PC-3 (cell line): ENCODE measurements around the gene SNED1. TPM values are rescaled to one million over a fixed set of nuclear protein-coding genes. Genes with fewer than 3 reads are reported as not detected.

ENCODE experiments used
- ATAC-seq: fragments of 200-7000 bp; cut with Tn5 transposase; 2 replicates; pipeline ENCODE4 v1.9.1; 2020; ENCODE audit warnings: mild to moderate bottlenecking, moderate library complexity
- BruUV-seq: library from RNA; stranded (reverse); fragments of 400-500 nt; replicated peaks from 2 replicates; lab custom pipeline; 2021; lab: Mats Ljungman, UMichigan
- CTCF ChIA-PET: fragments of 300-600 bp; sonication (Branson Sonifier 250); formaldehyde crosslinking; loops from one replicate; lab custom pipeline; 2022; ENCODE audit warnings: antibody characterized with exemption; lab: Charles Lee
- POLR2A ChIA-PET: fragments of 300-600 bp; sonication (Branson Sonifier 250); formaldehyde crosslinking; loops from one replicate; lab custom pipeline; 2022; ENCODE audit warnings: antibody characterized with exemption; ENCODE audit not compliant: unreplicated experiment; lab: Charles Lee
- DNase-seq: peaks from one replicate; pipeline ENCODE4 v3.0.0-alpha.2; 2015
- H2AFZ ChIP-seq: fragments of 300-600 bp; sonication (generic); 2 replicates; pipeline ENCODE4 v1.6.0; 2016; ENCODE audit warnings: antibody characterized with exemption, low read length
- H3F3A ChIP-seq: fragments of 300-600 bp; sonication (generic); one replicate; pipeline ENCODE4 v1.6.0; 2017; ENCODE audit warnings: antibody characterized with exemption, low read length, control low read depth, mild to moderate bottlenecking; ENCODE audit not compliant: unreplicated experiment
- H3K27ac ChIP-seq: fragments of 300-600 bp; sonication (generic); 2 replicates; pipeline ENCODE4 v1.5.1; 2016; ENCODE audit warnings: mild to moderate bottlenecking, low read length
- H3K27me3 ChIP-seq: fragments of 300-600 bp; sonication (generic); 2 replicates; pipeline ENCODE4 v1.6.1; 2016; ENCODE audit warnings: low read length, mixed read lengths
- H3K36me3 ChIP-seq: fragments of 300-600 bp; sonication (generic); 2 replicates; pipeline ENCODE4 v1.6.1; 2016; ENCODE audit warnings: low read depth, mixed run types, low read length, mixed read lengths
- H3K4me1 ChIP-seq: fragments of 300-600 bp; sonication (generic); 2 replicates; pipeline ENCODE4 v1.5.1; 2016; ENCODE audit warnings: low read length; ENCODE audit not compliant: insufficient read depth
- H3K4me2 ChIP-seq: fragments of 300-600 bp; sonication (generic); 2 replicates; pipeline ENCODE4 v1.6.0; 2016; ENCODE audit warnings: low read length
- H3K4me3 ChIP-seq: fragments of 300-600 bp; sonication (generic); 2 replicates; pipeline ENCODE4 v1.5.1; 2016; ENCODE audit warnings: mild to moderate bottlenecking, low read length, mixed read lengths
- H3K79me2 ChIP-seq: fragments of 300-600 bp; sonication (generic); 2 replicates; pipeline ENCODE4 v1.6.1; 2017; ENCODE audit warnings: low read length, mixed read lengths
- H3K9ac ChIP-seq: fragments of 300-600 bp; sonication (generic); 2 replicates; pipeline ENCODE4 v1.6.0; 2016; ENCODE audit warnings: mild to moderate bottlenecking, low read length
- H3K9me2 ChIP-seq: fragments of 300-600 bp; sonication (generic); replicated peaks from 2 replicates; pipeline ENCODE4 v1.6.1; 2016; ENCODE audit warnings: mixed run types, low read length, mixed read lengths
- H3K9me3 ChIP-seq: fragments of 300-600 bp; sonication (generic); 2 replicates; pipeline ENCODE4 v1.6.1; 2016; ENCODE audit warnings: low read length, mixed read lengths
- H4K20me1 ChIP-seq: fragments of 300-600 bp; sonication (generic); 2 replicates; pipeline ENCODE4 v1.6.1; 2016; ENCODE audit warnings: low read length, mixed read lengths
- EZH2 ChIP-seq: fragments of 300-600 bp; sonication (generic); IDR thresholded peaks from one replicate; pipeline ENCODE4 v1.6.1; 2017; ENCODE audit warnings: antibody characterized with exemption, mild to moderate bottlenecking, low read length; ENCODE audit not compliant: unreplicated experiment
- EZH2phosphoT487 ChIP-seq: fragments of 300-600 bp; sonication (generic); IDR thresholded peaks from 2 replicates; pipeline ENCODE4 v1.6.1; 2018; ENCODE audit warnings: mild to moderate bottlenecking, antibody characterized with exemption, low read length, borderline replicate concordance
- intact Hi-C: fragments of 100-400 bp; cut with micrococcal nuclease; formaldehyde crosslinking; loops from 2 replicates; pipeline ENCODE4 v1.9.0; 2023
- total RNA-seq: library from RNA; depleted of rRNA; stranded (reverse); fragments of >200 nt; gene quantifications from 2 replicates; pipeline ENCODE4 v1.2.3, GENCODE V29; 2014
- TF ChIP-seq, protein P1 (sequence below): fragments of 300-600 bp; sonication (generic); conservative IDR thresholded peaks from 2 replicates; pipeline ENCODE4 v1.5.1; 2017; ENCODE audit warnings: antibody characterized with exemption, low read depth, mild to moderate bottlenecking, low read length

The SNED1 gene
- total RNA-seq, 1 experiment from 2014 or later, result 0.66 TPM

GRCh38 chr2:241020201-241020600, 21.8 kb downstream of the SNED1 start:
- POLR2A ChIA-PET, result no interaction called here
- no peaks in the 10 kb centered on the region for H3K9me2 ChIP-seq
- H3K36me3 ChIP-seq, result no peaks in the 10 kb centered on the region
- H3K9ac ChIP-seq, result no peak overlapping the region
- no peaks in the 10 kb centered on the region for H3K27me3 ChIP-seq
- CTCF ChIA-PET, result no interaction called here
- BruUV-seq, result no TSS peak
- intact Hi-C loops, result no loop called here
- H2AFZ ChIP-seq, result no peak overlapping the region
- DNase-seq (no peak), ATAC-seq (no peak)
- no peaks in the 10 kb centered on the region for H3K79me2 ChIP-seq
- H4K20me1 ChIP-seq, result no peaks in the 10 kb centered on the region
- no peak overlapping the region for H3K4me2 ChIP-seq
- no peaks in the 10 kb centered on the region for H3K4me1 ChIP-seq
- no peak overlapping the region for H3K27ac ChIP-seq
- TF ChIP-seq EZH2, result no peak
- TF ChIP-seq, protein P1, sequence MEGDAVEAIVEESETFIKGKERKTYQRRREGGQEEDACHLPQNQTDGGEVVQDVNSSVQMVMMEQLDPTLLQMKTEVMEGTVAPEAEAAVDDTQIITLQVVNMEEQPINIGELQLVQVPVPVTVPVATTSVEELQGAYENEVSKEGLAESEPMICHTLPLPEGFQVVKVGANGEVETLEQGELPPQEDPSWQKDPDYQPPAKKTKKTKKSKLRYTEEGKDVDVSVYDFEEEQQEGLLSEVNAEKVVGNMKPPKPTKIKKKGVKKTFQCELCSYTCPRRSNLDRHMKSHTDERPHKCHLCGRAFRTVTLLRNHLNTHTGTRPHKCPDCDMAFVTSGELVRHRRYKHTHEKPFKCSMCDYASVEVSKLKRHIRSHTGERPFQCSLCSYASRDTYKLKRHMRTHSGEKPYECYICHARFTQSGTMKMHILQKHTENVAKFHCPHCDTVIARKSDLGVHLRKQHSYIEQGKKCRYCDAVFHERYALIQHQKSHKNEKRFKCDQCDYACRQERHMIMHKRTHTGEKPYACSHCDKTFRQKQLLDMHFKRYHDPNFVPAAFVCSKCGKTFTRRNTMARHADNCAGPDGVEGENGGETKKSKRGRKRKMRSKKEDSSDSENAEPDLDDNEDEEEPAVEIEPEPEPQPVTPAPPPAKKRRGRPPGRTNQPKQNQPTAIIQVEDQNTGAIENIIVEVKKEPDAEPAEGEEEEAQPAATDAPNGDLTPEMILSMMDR, result no peak
- no peak for TF ChIP-seq EZH2phosphoT487
- peaks cover 4% of the 10 kb centered on the region; the same call in 1 of the 2 replicates for H3K9me3 ChIP-seq
- H3K4me3 ChIP-seq, result no peak overlapping the region
- H3F3A ChIP-seq, result no peaks in the 10 kb centered on the region

- H3K79me2 ChIP-seq, result no peaks in the 10 kb centered on the region
- POLR2A ChIA-PET, result no interaction called here
Measured at GRCh38 chr2:241020629-241021190, 22.3 kb downstream of the SNED1 start.

GRCh38 chr2:241025639-241026038, 27.2 kb downstream of the SNED1 start:
- H2AFZ ChIP-seq, result no peak overlapping the region

More at GRCh38 chr2:241020629-241021190, 22.3 kb downstream of the SNED1 start:
- no peak for TF ChIP-seq EZH2
- TF ChIP-seq, protein P1, result no peak
- TF ChIP-seq EZH2phosphoT487, result no peak
- CTCF ChIA-PET, result no interaction called here
- no TSS peak for BruUV-seq
- Histone ChIP-seq H2AFZ (no peak overlapping the region), H3K9ac (no peak overlapping the region), H3K27me3 (no peaks in the 10 kb centered on the region), H4K20me1 (no peaks in the 10 kb centered on the region), H3K36me3 (no peaks in the 10 kb centered on the region), H3K4me2 (no peak overlapping the region), H3K4me3 (no peak overlapping the region), H3F3A (no peaks in the 10 kb centered on the region), H3K4me1 (no peaks in the 10 kb centered on the region), H3K27ac (no peak overlapping the region), H3K9me3 (peaks cover 9% of the 10 kb centered on the region; the same call in 1 of the 2 replicates), H3K9me2 (no peaks in the 10 kb centered on the region)
- ATAC-seq (no peak), DNase-seq (no peak)
- intact Hi-C loops, result no loop called here

More at GRCh38 chr2:241025639-241026038, 27.2 kb downstream of the SNED1 start:
- DNase-seq (no peak), ATAC-seq (no peak)
- Histone ChIP-seq H3K9ac (no peak overlapping the region), H3K4me3 (no peak overlapping the region), H3K4me2 (no peak overlapping the region), H3K27me3 (no peaks in the 10 kb centered on the region), H3K79me2 (no peaks in the 10 kb centered on the region), H3K9me2 (no peaks in the 10 kb centered on the region), H3K27ac (no peak overlapping the region), H3K36me3 (no peaks in the 10 kb centered on the region), H3K4me1 (no peaks in the 10 kb centered on the region), H3F3A (no peaks in the 10 kb centered on the region), H4K20me1 (no peaks in the 10 kb centered on the region), H3K9me3 (peaks cover 17% of the 10 kb centered on the region)
- TF ChIP-seq EZH2phosphoT487, result no peak
- TF ChIP-seq, protein P1, result no peak
- no peak for TF ChIP-seq EZH2
- CTCF ChIA-PET, result no interaction called here
- POLR2A ChIA-PET, result no interaction called here
- no TSS peak for BruUV-seq
- intact Hi-C loops, result no loop called here
